Keratinocyte (primary cell): ENCODE results near the gene TTC3. TPM values are rescaled to one million over a fixed set of nuclear protein-coding genes. Genes with fewer than 3 reads are reported as not detected.

ENCODE experiments used
- DNase-seq: peaks from one replicate; pipeline ENCODE4 v3.0.0-alpha.2; 2011; ENCODE audit warnings: low read depth, missing footprints, low spot score
- FAIRE-seq: peaks from 2 replicates; lab custom pipeline; 2011; peaks lifted over from hg19 to GRCh38; lab: Jason Lieb, UNC
- H2AFZ ChIP-seq: 2 replicates; pipeline ENCODE4 v1.6.0; 2012; ENCODE audit warnings: low read length, control low read depth, inconsistent platforms; ENCODE audit not compliant: control insufficient read depth
- H3K27ac ChIP-seq: 2 replicates; pipeline ENCODE4 v1.5.1; 2011; ENCODE audit warnings: low read length; ENCODE audit not compliant: control insufficient read depth, insufficient read depth
- H3K27me3 ChIP-seq: 3 replicates; pipeline ENCODE4 v1.6.0; 2011; ENCODE audit warnings: low read length; ENCODE audit not compliant: control insufficient read depth, insufficient read depth; ENCODE audit errors: extremely low read depth
- H3K36me3 ChIP-seq, 2 experiments: 2 replicates in 1 of 2; 3 replicates in 1 of 2; pipeline ENCODE4 v1.5.1; 2011; ENCODE audit warnings: low read length in 2 of 2, mild to moderate bottlenecking in 1 of 2; ENCODE audit not compliant: control insufficient read depth in 2 of 2, insufficient read depth in 2 of 2; ENCODE audit errors: extremely low read depth in 1 of 2
- H3K4me1 ChIP-seq: 3 replicates; pipeline ENCODE4 v1.5.1; 2011; ENCODE audit warnings: low read length; ENCODE audit not compliant: control insufficient read depth, insufficient read depth; ENCODE audit errors: extremely low read depth
- H3K4me2 ChIP-seq: 3 replicates; pipeline ENCODE4 v1.6.0; 2011; ENCODE audit warnings: low read depth, low read length; ENCODE audit not compliant: control insufficient read depth, insufficient read depth; ENCODE audit errors: extremely low read depth
- H3K4me3 ChIP-seq, 3 experiments: fragments of 200-600 bp in 1 of 3; sonication (generic) in 1 of 3; 2 replicates in 2 of 3; 3 replicates in 1 of 3; pipeline ENCODE4 v1.5.1; 2011 to 2016; ENCODE audit warnings: low read length in 3 of 3, mild to moderate bottlenecking in 3 of 3, control low read depth in 2 of 3, inconsistent platforms in 1 of 3, low read depth in 1 of 3, mixed read lengths in 1 of 3, mixed run types in 1 of 3, moderate library complexity in 1 of 3; ENCODE audit not compliant: control insufficient read depth in 2 of 3, insufficient read depth in 2 of 3; ENCODE audit errors: extremely low read depth in 1 of 3
- H3K79me2 ChIP-seq: 2 replicates; pipeline ENCODE4 v1.6.0; 2012; ENCODE audit warnings: low read length; ENCODE audit not compliant: control insufficient read depth, insufficient read depth
- H3K9ac ChIP-seq: 3 replicates; pipeline ENCODE4 v1.6.0; 2011; ENCODE audit warnings: low read length; ENCODE audit not compliant: control insufficient read depth, insufficient read depth; ENCODE audit errors: extremely low read depth
- H3K9me1 ChIP-seq: 3 replicates; pipeline ENCODE4 v1.6.0; 2011; ENCODE audit warnings: low read length; ENCODE audit not compliant: control insufficient read depth, insufficient read depth; ENCODE audit errors: extremely low read depth
- H3K9me3 ChIP-seq: 2 replicates; pipeline ENCODE4 v1.5.1; 2012; ENCODE audit warnings: low read depth, low read length; ENCODE audit not compliant: control insufficient read depth
- H4K20me1 ChIP-seq: 3 replicates; pipeline ENCODE4 v1.6.0; 2011; ENCODE audit warnings: low read length; ENCODE audit not compliant: control insufficient read depth, insufficient read depth; ENCODE audit errors: extremely low read depth
- EZH2 ChIP-seq: IDR thresholded peaks from one replicate; pipeline ENCODE4 v1.6.1; 2012; ENCODE audit warnings: inconsistent platforms, mild to moderate bottlenecking, low read length, moderate library complexity
- dilution Hi-C: fragments of 300-500 bp; cut with MboI; formaldehyde crosslinking; loops from one replicate; pipeline ENCODE4 v1.7.0; 2020; ENCODE audit warnings: low sequenced_read_pairs; ENCODE audit not compliant: extremely low pct_ligation_motif_present
- polyA plus RNA-seq, 5 experiments: library from polyadenylated mRNA; depleted of rRNA in 3 of 5; stranded (reverse) in 3 of 5; stranded (forward) in 1 of 5; unstranded in 1 of 5; fragments of >200 nt; gene quantifications; 1 replicate in 1 of 5; 2 replicates in 3 of 5; 3 replicates in 1 of 5; pipeline versions ENCODE4 v1.2.1 to v1.2.3, GENCODE V29; 2011 to 2012; ENCODE audit warnings: missing spikeins in 2 of 5, low read depth in 1 of 5, low replicate concordance in 1 of 5
- TF ChIP-seq, protein P1 (sequence below), 3 experiments: IDR thresholded peaks in 1 of 3; conservative IDR thresholded peaks in 1 of 3; optimal IDR thresholded peaks in 1 of 3; 2 replicates in 2 of 3; 3 replicates in 1 of 3; pipeline versions ENCODE3 to v1.5.1; 2011; ENCODE audit warnings: low read length in 3 of 3, mild to moderate bottlenecking in 3 of 3, moderate library complexity in 2 of 3, control low read depth in 1 of 3, inconsistent platforms in 1 of 3; ENCODE audit not compliant: insufficient read depth in 2 of 3; ENCODE audit errors: extremely low read depth in 1 of 3

The TTC3 gene
- polyA plus RNA-seq, 1 donor (not counting 4 experiments of a cell fraction or from before 2014, with no cell fraction given): 38.5 TPM

DNA sequence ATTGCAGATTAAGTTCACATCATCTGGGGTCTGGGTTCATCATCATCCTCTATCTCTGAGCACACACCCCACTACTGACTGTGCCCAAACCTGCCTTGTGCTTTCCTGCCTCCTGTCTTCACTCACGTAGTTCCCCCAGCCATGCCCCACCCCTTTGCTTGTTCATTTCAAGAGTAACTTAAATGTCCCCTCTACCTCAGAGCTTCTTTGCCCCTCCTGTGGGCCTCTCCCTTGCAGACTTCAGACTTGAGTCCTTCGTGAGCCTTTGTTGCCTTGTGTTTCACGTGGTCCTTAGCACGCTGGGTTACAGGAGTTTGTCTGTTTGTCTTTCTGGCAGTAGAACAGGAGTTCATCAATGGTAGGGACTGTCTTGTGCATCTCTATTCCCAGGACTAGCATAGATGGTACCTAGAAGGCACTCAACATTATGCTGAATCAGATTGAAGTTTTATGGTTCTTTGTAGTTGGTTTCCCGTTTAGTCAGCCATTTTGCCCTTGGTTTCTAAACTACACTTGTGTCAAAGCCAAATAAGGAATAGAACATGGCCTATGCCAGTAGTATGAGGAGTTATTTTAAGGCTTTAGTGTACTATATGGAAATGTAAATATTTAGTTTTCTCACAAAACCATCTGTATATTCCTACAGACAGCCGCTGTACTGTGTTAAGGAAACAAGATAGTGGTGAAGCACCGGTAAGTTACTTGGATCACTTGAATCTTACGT, 86.2 kb downstream of the TTC3 start:
- no peak for DNase-seq

DNA sequence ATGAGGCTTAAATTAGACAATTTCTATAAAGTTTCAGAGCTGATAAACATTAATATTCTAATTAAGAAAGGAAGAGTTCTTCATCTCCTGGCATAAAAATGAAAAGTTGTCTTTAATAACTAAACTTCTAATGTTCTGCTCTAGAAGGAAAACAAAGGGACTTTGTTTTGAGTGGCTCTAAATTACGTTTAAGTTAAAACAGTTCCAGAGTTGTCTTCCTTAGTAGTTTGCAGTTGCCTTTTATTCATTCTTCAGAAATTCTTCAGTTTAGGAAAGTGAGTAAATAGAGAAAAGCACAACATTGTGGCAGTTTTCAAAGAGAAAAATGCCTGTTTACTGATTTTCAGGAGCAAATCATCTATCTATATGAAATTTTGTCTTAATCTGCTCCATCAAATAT, 86.9 kb downstream of the TTC3 start:
- Histone ChIP-seq H3K27me3 (no peaks in the 10 kb centered on the region), H3K79me2 (no peaks in the 10 kb centered on the region), H3K4me3 (no peak overlapping the region), H3K27ac (no peak overlapping the region), H3K4me2 (no peak overlapping the region), H3K9me1 (no peaks in the 10 kb centered on the region), H2AFZ (no peak overlapping the region), H3K36me3 (peaks cover 0 to 15% of the 10 kb centered on the region in 2 experiments), H3K9ac (no peak overlapping the region), H3K9me3 (no peaks in the 10 kb centered on the region), H3K4me1 (no peaks in the 10 kb centered on the region), H4K20me1 (no peaks in the 10 kb centered on the region)
- FAIRE-seq (no peak), DNase-seq (no peak)
- dilution Hi-C loops: no loop called here
- TF ChIP-seq, protein P1, sequence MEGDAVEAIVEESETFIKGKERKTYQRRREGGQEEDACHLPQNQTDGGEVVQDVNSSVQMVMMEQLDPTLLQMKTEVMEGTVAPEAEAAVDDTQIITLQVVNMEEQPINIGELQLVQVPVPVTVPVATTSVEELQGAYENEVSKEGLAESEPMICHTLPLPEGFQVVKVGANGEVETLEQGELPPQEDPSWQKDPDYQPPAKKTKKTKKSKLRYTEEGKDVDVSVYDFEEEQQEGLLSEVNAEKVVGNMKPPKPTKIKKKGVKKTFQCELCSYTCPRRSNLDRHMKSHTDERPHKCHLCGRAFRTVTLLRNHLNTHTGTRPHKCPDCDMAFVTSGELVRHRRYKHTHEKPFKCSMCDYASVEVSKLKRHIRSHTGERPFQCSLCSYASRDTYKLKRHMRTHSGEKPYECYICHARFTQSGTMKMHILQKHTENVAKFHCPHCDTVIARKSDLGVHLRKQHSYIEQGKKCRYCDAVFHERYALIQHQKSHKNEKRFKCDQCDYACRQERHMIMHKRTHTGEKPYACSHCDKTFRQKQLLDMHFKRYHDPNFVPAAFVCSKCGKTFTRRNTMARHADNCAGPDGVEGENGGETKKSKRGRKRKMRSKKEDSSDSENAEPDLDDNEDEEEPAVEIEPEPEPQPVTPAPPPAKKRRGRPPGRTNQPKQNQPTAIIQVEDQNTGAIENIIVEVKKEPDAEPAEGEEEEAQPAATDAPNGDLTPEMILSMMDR (optimal IDR thresholded peaks at IDR 0.05 in 1 of 3, IDR thresholded peaks at IDR 0.05 in 1 of 3, conservative IDR thresholded peaks at IDR 0.05 in 1 of 3; ENCODE audit: extremely low read depth in 1 of 3, insufficient read depth in 2 of 3, low read length in 3 of 3): no peak
- TF ChIP-seq EZH2: no peak

More for the DNA sequence above, 86.2 kb downstream of the TTC3 start:
- TF ChIP-seq EZH2: no peak
- TF ChIP-seq, protein P1 (optimal IDR thresholded peaks at IDR 0.05 in 1 of 3, IDR thresholded peaks at IDR 0.05 in 1 of 3, conservative IDR thresholded peaks at IDR 0.05 in 1 of 3; ENCODE audit: extremely low read depth in 1 of 3, insufficient read depth in 2 of 3, low read length in 3 of 3): no peak
- H3K4me3 ChIP-seq: no peak overlapping the region
- H3K9ac ChIP-seq: no peak overlapping the region
- dilution Hi-C loops: no loop called here
- FAIRE-seq: no peak
- H3K9me1 ChIP-seq: no peaks in the 10 kb centered on the region
- no peak overlapping the region for H3K4me2 ChIP-seq
- H3K27me3 ChIP-seq: no peaks in the 10 kb centered on the region
- H2AFZ ChIP-seq: no peak overlapping the region
- H4K20me1 ChIP-seq: no peaks in the 10 kb centered on the region
- no peaks in the 10 kb centered on the region for H3K79me2 ChIP-seq
- H3K9me3 ChIP-seq: no peaks in the 10 kb centered on the region
- H3K27ac ChIP-seq: no peak overlapping the region
- peaks cover 0 to 15% of the 10 kb centered on the region in 2 experiments for H3K36me3 ChIP-seq
- no peaks in the 10 kb centered on the region for H3K4me1 ChIP-seq
